Measurements from ENCODE around the gene LRMDA.

Gene LRMDA

DNA sequence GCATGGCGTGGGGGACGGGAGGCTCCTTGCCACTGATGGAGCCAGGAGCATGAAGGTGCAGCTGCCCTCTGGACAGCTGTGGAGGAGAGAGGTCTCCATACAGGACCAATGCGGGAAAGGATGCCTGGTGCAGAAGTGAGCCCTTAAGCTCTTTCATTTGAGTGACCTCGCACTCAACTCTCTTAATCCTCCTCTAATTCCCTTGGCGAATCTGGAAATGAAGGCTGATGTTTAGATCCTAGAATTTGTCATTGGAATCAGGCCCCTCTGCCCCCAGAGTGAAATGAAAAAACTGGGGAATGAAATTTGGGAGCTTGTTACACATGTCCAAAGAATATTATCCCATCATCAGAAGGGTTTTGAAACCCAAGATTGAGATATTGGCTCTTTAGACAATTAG is 639.5 kb downstream of the LRMDA start:
- no peak for DNase-seq

DNA sequence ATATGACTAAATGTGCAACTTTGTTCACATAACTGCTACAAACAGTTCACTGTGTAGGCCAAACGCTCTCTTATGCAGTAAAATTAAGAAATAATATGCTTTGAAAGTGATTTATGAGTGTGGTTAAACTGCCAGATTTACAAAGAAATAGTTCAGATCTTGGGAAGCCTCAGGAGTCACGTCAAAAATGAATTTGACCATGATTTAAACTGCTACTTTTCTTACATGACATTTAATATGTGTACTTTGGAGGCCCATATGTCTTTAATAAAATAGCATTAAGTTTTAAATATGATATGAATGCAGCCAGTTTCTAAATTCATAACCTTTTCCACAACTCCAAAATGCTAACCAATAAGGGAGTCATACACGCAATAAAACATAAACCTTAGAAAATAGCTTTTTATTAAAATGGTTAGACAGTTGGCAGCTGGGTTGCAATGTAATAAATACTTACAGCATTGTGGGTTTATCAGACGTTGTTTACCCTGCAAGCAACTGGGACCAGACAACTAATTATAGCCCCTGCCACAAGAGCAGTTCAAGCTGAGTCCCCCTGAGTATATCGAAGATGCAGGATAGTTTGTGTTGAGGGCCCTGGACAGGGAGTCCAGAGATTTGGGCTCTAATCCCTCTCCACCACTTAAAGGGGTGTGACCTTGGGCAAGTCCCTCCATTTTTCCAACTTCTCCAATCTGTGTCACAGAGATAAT is 640.4 kb downstream of the LRMDA start:
- DNase-seq = no peak

DNA sequence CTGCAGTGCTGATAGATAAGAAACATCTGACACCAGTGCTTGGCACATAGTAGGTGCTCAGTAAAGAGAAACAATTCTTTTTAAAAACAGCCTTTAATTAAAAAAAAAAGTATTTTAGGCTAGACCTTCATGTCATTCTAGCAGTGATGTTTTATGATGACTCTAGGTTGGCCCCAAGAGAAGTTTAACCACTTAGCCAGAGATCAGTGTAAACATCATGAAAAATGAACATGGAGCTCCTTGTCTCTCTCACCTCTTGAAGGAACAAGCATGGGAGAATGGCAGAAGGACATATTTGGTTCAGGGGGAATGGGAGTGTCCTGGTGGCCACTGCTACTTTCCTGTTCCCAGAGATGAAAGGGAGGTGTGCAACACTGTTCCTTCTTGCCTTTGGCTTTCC is 641.0 kb downstream of the LRMDA start:
- DNase-seq = no peak

DNA sequence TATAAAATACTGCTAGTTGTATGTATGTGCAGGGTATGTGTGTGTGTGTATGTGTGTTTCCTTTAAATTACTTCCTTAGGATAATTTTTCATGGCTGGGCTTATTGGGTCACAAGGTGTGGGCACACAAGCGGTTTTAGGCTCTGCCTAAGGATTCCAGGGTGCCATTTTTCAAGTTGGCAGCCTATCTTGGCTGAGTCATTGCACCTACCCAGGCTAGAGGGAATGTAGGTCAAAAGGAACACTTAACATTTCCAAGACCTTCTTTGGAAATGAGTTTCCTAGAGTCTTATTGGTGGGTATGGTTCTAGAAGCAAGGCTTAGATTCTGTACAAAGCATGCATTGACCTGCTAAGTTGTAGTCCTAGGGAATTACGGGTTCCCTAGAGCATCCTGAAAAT is 642.1 kb downstream of the LRMDA start:
- no peak for DNase-seq

DNA sequence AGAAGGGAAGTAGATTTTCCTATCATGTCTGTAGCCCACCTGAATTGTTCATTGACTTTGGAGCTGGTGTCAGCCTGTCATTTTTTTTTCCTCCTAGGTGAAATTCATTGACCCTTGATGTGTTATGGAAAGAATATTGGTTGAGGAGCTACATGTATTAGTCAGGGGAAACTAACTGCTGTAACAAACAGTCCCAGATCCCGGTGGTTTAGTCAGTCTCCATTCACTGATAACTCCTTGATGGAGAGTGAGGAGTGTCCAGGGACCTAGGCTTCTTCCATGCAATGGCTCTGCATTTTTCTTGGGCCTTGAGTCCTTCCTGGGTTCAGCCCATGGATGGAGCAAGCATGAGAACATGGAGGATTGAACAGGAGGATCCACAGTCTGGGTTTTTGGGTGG is 643.2 kb downstream of the LRMDA start:
- no peak for DNase-seq

DNA sequence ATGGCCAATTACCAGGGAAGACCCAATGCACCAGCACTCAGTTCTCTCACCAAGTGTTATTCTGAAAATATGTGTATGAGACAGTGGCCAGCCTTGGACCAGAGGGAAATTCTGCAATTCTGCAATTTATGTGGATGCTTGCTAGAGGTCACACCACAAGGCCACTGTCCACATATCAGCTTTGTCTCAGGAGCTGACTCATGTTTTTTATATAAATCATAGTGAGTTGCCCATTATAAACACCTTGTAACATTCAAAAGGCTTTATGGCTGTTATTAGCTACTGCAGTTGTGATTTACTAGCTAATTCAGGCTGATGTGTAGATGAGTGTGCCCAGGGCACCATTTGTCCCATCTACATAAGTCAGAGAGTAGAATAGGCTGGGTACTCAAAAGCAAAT is 649.0 kb downstream of the LRMDA start:
- no peak for DNase-seq

DNA sequence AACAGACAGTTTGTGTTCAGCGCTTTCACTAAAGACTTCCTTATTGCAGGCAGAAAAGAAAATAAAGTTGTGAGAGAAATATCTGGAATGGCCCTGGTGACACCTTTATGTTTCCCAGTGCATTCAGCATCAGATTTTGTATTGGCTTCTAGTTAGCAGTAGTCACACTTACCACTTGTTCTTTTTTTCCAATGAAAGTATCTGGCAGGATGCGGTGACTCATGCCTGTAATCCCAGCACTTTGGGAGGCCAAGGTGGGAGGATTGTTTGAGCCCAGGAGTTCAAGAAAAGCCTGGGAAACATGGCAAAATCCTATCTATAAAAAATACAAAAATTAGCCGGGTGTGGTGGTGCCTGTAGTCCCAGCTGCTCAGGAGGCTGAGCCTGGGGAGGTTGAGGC is 649.6 kb downstream of the LRMDA start:
- DNase-seq = no peak

DNA sequence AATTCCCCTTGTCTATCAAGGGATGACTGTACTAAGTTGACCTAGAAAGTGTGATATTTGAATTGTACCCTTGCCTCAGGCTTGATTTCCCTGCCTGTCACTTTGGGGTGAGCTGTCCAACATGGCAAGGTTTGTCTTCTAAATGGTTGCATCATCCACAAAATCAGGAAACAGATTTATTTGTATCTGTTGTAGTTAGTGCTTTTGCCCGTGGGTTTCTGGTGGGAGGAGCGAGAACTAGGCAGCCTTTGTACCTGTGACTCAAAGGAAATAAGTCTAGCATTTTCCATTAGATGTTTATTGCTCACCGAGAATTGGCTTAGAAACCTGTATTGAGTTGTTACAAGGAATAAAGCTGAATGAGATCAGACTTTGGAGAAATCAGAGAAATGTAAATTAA is 650.8 kb downstream of the LRMDA start:
- DNase-seq = no peak

DNA sequence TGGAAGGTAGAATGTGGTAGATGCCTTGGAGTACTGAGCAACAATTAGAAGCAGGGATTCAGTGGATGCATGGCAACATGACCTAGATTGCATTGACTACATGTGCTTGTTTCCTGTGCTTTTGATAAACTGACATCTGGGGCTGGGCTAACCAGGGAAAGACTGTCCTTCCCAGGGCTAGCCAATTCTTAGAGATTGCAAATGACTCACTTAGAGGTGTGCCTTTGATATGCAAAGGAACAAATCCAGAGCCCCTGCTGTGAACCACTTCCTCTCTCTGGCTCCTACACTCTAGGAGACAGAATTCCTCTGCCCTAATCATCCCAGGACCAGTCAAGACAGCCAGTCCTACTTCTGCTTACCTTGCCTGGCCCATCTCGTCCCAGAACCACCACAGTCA is 651.5 kb downstream of the LRMDA start:
- no peak for DNase-seq

DNA sequence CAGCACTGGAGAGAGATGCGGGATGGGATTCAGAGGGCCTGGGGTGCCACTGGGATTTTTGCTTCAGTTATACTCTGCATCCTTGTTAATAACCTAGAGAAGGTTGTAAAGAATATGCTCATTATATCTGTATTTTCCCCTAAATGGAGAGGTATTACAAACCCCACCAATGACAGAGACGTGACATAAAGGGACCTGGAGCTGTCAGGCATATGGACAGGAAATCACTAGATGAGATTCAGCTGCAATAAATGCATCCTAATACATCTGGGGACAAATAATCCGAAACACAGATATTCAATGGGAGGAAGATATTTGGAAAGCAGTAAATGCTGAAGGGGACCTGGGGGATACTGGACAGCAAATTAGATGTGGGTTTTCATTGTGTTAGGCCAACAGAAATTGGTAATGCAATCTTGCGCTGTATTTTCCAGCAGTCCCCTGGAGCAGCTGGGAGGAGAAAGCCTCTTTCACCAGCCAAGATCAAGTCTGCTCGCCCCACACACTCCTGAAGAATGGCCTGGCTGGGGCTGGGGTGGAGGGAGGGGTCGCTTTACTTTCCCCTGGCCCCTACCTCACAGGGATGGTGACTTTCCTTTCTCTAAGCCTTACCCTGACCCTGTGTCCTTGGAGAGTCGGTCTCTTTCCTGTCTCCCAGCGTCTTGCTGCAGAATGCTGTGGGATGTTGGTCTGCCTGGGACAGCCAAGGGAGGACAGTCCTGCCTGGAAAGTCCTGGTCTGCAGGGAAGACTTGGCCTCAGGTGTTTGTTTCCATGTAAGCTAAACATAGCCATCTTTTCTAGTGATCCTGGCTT is 653.8 kb downstream of the LRMDA start:
- no peak for DNase-seq

DNA sequence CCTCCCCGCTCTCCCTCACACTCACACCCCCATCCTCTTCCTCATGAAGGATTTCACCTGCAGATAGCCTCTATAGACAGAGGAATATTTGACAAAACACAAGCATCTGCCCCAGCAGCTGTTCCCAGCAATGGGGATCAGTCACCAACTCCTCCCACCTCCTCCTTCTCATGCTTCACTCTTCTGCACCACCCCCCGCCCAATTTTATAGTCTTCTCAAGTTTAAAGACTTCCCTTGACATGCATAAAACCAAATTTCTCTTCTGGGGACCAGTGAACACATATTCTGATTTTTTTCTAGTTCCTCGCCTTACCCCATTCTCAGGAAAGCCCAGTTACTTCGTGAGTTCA is 654.4 kb downstream of the LRMDA start:
- DNase-seq = no peak

DNA sequence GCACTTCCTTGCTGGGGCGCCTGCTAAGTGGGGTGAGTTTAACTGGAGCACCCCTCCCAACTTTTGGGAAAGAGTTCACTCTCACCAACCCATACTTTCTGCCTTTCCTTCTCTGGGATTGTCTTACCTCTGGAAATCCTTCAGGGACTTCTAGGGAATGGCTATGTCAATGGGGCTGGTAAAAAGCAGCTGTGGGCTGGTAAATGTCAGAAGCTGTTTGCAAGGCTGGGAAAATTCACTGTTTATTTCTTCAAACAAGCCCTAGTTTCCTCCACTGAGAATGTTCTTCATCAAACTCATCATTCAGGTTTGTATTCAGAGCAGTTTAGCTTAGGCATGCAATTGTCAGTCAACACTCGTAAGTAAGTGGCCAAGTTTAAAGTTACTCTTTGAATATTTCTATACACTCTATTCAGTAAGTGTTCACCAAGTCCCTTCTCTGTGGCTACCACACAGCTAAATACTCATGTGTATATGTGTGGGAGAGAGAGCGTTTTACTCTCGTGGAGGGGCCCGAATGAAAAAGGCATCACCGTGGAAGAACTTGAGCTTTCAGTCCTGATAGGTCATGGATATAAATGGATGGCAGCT is 654.8 kb downstream of the LRMDA start:
- DNase-seq = no peak

DNA sequence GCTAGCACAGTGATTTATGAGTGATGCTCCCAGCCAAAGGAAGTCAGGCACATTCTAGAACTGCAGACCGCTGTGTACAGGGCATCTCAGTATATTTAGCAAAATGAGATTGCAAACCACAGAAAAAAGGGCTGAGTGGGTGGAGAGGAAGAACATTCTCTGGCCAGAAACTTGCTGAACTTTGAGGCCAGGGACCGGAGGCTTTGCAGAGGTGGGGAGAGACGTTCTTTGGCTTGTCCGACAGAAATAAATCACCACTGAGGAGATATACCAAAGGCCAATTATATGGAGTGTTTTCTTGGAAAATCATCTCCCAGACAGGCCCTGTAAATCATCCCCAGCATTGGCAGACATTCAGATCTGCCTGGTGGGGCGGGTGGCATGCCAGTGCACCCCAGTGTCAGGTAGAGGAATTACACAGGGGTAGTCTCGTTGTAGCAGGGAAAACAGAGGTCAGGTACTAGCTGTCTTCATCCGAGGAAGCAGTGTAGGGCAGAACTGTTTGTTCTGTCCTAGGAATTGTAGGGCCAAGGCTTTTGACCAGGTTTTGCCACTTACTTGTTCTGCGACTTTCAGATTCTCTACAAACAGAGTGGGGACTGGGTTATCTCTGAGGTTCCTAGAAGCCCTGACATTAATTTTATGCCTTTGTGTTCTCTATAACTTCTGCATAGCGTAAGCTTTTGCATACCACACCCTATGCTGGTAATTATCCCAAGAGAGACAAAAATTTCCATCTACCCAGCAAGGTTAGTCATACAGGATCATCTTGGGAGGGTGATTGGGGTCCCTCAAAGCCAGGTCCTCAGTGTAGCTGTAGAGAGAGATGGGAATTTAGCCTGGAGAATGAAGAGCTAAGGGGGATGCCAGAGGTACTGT is 655.6 kb downstream of the LRMDA start:
- no peak for DNase-seq

DNA sequence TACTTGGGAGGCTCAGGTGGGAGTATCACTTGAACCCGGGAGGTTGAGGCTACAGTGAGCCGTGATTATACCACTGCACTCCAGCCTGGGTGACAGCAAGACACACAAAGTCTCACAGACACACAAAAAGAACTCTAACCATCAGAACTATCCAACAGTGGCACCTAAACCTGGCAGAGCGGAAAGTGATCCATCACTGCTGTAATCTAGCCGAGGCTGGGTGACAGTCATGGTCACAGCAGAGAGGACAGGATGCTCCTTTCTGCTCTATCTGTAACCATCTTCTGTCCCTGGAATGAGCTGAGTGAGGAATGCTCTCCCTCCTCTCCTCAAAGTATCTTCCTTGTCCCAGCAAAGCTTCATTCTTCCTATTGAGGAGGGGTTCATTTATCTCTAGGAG is 656.6 kb downstream of the LRMDA start:
- DNase-seq = no peak

DNA sequence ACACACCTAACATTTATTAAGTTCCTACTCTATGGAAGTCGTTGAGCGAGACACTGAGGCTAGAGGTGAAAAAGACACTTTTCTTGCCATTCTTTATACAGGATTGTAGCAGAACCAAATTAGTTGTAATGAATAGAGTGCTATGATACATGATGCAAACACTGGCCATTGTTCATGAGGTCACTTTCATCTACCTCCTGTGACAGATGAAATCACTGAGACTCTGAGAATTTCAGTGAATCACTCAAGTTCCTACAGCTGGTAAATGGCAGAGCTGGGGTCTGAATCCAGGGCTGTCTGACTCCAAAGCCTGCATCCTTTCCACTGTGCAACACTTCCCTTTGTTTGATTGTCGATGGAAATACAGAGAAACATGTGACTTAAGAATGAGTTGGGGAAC is 657.6 kb downstream of the LRMDA start:
- no peak for DNase-seq

DNA sequence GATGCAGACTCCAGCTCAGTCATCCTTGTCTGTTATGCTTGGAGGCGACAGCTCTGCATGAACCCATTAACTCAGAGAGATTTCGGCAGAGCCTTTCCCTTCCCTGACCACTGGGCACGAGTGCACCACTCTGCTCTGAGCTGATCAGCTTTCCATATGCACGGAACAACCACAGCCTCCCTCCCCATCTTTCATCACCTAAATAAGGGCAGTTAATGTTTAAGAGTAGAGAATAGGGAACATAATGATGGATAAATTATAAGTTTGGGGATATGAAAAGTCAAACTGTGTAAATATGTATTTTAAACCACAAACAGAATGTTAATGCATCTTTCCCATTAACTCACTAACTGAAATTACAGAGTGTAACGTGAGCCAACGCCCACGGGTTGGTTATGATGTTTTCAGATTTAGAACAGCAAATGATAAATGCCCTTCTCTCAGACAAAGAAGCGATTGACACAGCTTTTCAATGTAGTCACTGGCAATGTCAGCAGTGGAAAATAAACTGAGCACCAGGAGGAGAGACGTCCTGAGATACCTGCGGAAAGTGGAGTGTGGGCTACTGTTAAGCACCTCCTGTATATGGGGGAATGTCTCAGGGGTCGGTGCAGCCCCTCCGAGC is 658.2 kb downstream of the LRMDA start:
- no peak for DNase-seq

DNA sequence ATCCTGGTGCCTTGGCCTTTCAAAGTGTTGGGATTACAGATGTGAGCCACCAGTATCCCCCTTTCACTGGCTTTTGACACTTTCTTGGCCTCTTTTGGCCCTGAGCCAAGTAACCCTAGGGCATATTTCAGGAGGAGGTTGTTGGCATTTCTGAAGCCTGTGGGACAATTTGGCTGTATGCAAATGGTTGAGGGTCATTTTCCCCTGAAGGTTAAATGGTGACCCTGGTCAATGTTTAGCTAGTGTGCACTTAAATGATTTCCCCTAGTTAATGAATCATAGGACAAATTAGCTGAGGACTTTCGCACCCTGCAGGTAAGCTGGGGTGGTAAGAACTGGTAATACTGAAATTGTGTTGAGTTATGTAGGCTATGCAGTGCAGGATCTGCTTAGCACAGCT is 660.5 kb downstream of the LRMDA start:
- no peak for DNase-seq

DNA sequence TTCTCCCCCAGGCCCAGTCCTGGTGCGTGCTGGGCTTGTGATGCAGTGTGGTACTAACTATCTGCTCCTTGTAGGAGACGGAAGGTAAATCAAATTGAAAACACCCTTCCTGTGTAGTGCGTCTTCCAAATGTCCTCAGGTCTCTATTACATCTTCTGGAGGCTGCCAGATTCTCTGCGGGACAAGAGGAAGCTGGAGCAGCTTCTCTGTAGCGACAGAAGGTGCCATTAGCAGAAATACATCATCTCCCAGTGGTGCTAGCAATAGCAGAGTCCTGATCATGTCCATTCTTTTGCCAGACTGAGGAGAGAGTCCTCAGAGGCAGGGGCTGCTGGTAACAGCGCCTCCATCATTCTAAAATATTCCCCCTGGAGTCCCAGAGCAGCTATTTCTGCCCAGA is 675.2 kb downstream of the LRMDA start:
- no peak for DNase-seq

DNA sequence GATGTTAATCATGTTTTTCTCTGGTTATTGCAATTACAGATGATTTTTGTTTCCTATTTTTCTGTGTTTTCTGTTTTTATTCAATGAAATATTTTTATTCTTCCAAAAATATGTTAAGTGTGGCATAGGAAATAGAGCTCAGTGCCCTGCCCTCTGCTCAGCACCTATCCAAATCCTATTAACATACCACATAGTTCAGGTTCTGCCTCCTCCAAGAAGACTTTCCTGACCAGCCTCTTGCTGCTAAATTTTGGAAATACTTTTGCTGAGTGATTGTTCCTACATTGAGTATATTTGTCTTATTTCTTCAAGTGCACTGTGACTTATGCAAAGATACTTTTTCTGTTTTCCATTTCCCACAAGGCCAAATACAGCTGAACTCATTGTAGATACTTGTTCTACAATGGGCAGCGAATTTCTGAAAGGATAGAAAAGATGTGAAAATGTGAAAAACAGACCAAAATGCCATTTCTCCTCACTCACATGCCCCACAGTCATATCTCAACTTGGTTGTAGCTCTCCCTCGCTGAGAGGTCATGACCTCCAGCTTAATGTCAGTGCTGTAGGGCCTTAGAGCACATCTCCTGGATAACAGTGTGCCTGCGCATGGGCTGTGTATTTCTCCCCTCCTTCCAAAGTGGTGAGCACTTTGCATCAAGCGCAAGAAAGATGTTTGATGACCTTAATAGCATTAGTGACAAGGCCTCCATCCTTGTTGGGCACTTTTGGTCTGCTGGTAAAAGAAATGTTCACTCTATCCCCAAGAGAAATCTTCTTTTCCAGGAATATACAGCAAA is 677.3 kb downstream of the LRMDA start:
- no peak for DNase-seq

DNA sequence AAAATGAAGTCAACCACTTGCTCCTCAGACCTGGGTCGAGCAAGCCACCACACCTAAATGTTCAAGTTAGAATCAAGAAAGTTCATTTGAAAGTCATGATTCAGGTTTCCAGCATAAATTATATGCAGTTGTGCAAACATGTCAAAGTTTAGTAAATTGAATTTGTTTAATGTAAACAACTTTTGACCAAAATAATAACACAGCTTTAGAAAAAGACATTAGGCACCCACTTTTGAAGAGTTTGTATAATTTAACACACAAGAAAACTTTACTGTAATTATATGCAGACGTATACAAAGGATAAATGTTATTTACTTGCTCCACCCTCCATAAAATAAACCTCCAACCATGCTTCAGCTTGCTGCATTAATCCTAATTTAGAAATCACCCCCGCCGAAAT is 680.0 kb downstream of the LRMDA start:
- no peak for DNase-seq

DNA sequence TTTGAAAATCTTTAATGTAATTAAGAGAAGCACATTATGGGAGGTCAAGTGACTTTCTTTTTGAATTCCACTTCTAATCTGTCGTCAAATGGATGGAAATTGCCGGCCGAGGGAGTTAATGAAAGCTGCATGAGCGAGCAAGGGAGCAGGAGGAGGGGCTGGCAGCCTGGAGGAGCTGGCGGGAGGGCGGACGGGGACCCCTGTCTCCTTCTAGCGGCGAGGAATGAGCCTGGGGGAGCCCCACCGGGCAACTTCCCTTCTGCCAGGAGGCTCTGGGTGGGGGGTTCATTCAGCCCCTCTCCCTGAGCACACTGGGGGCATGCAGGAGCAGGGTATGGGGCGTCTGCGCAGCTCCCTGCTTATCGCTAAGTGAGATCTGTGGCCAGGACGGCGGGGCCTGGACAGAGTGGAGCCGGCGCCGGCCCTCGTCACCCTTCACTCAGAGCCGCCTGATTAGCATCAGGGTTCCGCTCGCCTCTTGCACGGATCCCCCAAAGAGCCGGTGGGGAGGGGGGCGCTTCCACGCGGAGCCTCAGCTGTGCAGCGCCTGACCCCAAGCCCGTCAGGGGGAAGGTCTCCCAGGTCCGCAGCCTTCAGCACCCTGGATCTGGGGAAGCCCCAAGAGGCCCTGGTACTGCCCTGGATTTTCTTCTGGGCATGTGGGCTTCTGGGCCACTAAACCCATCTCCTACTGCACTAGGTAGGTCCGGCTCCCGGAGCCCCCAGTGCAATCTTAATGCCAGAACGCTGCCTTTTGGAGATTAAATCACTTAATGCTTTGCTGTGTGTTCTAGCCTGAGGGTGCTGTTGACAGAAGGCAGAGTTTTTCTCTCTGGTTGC is 680.8 kb downstream of the LRMDA start:
- no peak for DNase-seq
